Panc1 (cell line): Measurements from ENCODE around the gene PIK3AP1.

Source experiments
- CTCF ChIP-seq: fragments of 450-650 bp; IDR thresholded peaks from 2 replicates; pipeline ENCODE4 v1.5.1; 2017; ENCODE audit warnings: mild to moderate bottlenecking
- POLR2AphosphoS5 ChIP-seq: IDR thresholded peaks from 2 replicates; pipeline ENCODE4 v1.6.1; 2012; ENCODE audit warnings: mild to moderate bottlenecking, low read depth, low read length, moderate library complexity

GRCh38 chr10:96641396-96642295, 78.7 kb downstream of the PIK3AP1 start:
- TF ChIP-seq CTCF = no peak
- TF ChIP-seq POLR2AphosphoS5 = no peak
